Ecto neural progenitor cell (in vitro differentiated cells): ENCODE measurements around the gene APBA3.

ENCODE experiments used
- DNase-seq: peaks from one replicate; pipeline ENCODE4 v3.0.0-alpha.2; 2018; ENCODE audit warnings: low spot score

The APBA3 gene

DNA sequence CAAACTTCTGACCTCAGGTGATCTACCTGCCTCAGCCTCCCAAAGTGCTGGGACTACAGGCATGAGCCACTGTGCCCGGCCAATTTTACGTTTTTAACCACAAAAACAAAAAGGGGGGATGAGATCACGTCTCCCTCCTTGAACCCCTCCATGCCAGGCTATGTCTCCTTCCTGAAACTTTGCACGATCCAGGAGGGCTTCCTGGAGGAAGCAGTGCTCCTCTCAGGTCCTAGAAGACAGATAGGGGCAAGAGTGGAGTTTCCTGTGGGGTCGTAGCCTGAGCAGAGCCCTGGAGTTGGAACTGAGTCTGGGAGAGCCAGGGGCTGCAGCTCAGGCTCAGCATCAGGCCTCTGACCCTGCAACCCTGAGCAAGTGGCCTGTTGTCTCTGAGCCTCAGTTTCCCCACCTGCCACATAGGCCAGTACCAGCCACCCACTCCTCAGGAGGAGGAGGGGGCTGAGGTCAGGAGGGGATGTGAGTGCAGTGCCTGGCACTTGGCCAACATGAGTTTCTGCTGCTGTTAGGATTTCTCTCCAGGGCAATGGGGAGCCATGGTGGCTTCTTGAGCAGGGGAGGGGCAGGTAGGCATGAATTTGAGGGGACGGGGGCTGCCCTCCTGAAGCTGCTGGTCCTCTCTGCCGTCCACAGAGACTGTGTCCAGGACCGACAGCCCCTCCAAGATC, 16.0 kb downstream of the APBA3 start:
- no peak for DNase-seq

DNA sequence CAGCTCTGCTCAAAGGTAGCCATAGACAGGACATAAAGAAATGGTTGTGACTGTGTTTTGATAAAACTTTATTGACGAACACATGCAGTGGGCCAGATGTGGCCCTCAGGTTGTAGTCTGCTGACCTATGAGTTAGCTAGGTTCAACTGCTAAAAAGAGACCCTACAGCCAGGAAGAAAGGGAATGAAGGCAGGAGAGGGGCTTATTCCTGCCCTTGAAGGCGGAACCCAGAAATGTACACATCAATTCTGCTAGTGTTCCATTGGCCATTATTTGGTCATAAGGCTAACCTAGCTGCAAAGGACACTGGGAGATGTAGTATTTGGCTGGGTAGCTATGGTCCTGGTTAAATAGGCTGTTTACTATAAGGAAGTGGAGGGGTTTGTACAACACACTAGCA, 18.0 kb downstream of the APBA3 start:
- DNase-seq = no peak

DNA sequence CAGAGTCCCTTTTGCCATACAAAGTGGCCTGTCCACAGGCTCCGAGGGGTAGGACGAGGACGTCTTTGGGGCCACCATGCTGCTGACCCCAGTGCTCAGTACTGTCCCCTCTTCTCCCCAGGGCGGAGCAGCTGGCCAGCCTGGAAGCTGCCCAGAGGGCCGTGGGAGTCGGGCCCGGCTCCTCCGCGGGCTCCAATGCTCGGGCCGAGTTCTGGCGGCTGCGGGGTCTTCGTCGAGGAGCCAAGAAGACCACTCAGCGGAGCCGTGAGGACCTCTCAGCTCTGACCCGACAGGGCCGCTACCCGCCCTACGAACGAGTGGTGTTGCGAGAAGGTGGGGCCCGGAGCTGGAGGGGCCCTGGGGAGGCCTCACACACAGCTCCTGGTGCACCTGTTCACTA, 21.1 kb downstream of the APBA3 start:
- DNase-seq = no peak

DNA sequence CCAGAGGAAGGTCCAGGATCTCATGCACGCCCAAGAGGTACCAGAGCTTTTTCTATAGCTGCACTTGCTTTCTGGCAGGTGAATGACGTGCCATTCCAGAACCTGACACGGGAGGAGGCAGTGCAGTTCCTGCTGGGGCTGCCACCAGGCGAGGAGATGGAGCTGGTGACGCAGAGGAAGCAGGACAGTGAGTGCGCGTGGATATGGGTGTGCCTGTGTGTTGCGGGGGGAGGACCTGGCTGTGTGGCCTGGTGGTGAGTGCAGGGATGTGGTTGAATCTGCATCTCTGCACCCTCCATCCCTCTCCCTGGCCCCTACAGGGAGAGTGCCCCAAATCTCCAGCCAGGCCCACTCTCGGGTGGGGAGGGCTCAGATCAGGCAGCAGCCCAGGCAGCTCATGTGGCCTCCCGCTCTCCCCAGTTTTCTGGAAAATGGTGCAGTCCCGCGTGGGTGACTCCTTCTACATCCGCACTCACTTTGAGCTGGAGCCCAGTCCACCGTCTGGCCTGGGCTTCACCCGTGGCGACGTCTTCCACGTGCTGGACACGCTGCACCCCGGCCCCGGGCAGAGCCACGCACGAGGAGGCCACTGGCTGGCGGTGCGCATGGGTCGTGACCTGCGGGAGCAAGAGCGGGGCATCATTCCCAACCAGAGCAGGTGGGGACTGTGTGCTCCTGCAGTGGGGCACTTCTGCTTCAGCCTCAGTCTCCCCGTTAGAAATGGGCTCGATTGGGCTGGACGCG, 22.8 kb downstream of the APBA3 start:
- no peak for DNase-seq

DNA sequence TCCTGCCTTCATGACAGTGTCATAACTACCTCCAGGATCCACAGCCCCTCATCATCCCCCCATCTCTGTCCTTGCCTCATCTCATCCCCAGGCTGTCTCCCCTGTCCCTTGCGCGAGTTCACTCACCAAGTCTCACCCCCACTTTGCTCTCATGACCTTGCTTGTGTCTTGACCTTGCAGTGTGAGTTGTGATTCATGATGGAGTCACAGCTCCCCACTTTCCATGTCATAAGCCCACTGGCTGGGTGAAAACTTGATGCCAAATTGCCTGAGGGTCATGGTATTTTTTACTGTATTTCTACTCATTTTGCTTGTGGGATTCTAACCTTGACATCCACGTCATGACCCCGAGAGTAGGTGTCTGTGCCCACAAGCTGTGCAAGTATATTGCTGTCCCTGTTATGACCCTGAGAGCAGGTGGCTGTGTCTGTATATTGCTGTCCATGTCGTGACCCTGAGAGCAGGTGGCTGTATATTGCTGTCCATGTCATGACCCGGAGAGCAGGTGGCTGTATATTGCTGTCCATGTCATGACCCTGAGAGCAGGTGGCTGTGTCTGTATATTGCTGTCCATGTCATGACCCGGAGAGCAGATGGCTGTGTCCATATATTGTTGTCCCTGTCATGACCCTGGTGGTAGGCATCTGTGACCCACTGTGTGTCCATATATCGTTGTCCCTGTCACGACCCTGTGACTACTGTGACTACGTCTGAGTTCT, 23.8 kb downstream of the APBA3 start:
- no peak for DNase-seq

DNA sequence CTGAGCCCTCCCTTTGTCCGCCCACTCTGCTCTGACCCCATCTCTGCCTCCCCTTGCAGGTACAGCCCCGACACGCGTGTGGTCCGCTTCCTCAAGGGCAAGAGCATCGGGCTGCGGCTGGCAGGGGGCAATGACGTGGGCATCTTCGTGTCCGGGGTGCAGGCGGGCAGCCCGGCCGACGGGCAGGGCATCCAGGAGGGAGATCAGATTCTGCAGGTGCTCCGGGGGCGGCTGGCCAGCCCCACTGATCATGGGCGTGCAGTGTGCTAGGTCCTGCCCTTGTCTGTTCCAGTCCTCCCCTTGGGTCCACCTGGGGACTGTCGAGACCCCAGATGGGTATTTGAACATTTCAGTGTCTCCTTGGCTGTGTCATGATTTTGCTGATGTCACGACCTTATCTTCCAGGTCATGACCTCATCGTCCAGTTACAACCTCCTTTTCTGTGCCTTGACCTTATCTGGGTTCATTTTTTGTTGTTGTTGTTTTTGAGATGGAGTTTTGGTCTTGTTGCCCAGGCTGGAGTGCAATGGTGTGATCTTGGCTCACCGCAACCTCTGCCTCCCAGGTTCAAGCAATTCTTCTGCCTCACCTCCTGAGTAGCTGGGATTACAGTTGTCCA, 25.3 kb downstream of the APBA3 start:
- DNase-seq = no peak

DNA sequence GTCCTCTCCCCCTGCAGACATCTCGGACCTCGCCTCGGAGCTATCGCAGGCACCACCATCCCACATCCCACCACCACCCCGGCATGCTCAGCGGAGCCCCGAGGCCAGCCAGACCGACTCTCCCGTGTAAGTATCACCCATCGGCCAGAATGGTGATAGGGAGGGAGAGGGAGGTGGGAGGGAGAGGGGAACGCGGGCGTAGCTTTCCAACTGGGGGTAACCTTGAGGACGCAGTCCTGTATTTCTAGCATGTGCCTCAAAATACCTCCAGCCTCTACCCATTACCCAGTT, 27.2 kb downstream of the APBA3 start:
- no peak for DNase-seq

DNA sequence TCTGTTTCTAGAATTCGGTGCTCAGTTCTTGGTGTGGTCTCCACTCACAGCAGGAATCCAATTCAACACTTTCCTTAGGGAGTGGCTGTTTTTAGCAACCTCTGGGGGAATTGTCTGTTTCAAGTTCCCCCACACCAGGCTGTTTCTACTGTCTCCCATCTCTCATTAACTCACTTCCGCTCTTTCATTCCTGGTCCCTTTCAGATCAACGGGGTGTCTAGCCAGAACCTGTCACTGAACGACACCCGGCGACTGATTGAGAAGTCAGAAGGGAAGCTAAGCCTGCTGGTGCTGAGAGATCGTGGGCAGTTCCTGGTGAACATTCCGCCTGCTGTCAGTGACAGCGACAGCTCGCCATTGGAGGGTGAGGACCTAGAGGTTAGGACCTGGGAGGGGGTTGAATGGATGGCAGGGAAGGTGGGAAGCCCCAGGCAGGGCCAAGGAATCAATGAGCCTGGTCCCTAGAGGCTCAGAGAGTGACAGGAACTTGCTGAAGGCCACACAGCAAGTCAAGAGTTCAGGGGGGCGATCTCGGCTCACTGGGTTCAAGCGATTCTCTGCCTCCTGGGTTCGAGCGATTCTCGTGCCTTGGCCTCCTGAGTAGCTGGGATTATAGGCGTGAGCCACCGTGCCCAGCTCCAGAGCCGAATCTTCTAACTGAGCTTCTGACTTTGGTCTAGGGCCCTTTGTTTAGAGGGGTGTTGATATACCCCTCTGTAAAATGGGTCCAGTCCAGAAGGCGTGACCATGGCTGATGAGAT, 27.8 kb downstream of the APBA3 start:
- no peak for DNase-seq

DNA sequence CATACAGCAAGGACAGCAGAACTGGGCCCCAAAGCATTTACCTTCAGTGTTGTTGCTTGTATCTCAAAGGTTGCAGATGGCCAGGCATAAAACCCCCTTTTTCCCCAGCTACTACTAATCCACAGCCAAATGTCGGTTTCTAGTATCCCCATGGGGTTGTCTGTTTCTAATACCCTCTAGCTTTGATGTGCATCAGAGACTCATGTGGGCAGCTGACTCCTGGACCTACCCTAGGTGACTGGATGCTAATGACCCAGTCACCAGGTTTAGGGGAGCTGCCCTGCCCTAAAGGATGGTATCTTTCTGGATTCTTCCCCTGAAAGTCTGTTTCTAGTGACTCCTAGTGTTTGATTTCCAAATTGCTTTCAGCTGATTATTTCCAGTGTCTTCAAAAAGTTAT, 29.4 kb downstream of the APBA3 start:
- no peak for DNase-seq

DNA sequence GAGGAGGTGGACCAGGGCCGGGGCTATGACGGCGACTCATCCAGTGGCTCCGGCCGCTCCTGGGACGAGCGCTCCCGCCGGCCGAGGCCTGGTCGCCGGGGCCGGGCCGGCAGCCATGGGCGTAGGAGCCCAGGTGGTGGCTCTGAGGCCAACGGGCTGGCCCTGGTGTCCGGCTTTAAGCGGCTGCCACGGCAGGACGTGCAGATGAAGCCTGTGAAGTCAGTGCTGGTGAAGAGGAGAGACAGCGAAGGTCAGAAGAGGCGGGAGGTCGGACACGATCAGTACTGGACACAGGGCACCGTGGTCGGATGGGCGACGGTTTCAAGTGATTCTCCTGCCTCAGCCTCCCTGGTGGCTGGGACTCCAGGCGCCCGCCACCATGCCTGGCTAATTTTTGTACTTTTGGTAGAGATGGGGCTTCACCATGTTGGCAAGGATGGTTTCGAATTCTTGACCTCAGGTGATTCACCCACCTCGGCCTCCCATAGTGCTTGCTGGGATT, 31.0 kb downstream of the APBA3 start:
- no peak for DNase-seq

DNA sequence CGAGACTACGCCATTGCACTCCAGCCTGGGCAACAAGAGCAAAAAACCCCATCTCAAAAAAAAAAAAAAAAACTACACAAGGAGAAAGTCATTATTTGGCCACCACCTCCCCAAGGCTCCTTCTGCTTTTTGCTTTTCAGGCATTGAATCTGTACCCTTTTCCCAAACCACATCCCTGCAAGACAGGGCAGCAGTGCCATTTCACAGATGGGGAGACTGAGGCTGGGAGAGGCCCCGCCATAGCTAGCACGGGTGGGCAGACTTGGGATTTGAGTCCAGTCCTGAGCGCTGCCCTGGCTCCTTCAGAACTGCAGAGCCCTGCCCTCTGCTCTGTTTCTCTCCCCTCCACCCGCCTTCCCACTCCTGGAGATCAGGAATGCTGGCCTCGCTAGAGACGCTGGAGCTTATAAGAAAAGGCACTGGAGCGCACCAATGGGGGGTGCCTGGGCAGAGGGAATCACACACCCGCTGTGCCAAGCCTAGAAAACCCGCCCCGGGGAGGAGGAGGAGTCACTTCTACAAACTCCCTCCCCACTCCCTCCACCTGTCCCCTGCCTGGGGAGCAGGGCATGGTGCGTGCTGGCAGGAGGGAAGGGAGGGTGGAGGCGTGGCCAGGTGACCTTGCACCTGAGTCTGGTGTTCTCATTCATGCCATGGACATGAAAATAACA, 35.7 kb downstream of the APBA3 start:
- DNase-seq = peak; percentile 61

DNA sequence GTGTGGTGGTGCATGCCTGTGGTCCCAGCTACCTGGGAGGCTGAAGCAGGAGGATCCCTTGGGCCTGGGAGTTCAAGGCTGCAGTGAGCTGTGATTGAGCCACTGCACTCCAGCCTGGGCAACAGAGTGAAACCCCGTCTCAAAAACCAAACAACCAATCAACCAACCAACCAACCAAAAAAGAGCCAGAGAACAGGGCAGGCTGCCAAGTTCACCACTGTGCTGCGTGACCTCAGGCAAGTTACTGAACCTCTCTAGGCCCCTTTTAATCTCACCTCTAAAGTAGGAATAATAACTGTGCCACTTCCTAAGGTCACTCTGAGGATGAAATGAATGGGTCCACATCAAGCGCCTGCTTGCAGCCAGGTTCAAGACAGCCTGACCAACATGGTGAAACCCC, 36.4 kb downstream of the APBA3 start:
- DNase-seq = no peak

DNA sequence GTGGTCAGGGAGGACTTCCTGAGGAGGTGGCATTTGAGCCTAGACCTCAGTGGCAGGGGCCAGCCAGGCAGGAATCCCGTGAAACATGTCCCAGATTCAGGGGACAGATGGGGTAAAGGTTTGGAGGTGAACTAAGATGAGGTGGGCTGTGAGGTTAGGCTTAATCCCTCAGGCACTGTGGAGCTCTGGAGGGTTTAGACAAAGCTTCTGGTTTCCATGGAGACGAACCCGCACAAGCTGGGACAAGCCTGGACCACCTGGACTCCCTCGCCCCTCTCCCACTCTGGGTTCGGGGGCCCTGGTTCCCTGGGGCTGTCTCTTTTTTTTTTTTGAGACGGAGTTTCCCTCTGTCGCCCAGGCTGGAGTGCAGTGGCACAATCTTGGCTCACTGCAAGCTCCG, 37.6 kb downstream of the APBA3 start:
- DNase-seq = peak; percentile 64

DNA sequence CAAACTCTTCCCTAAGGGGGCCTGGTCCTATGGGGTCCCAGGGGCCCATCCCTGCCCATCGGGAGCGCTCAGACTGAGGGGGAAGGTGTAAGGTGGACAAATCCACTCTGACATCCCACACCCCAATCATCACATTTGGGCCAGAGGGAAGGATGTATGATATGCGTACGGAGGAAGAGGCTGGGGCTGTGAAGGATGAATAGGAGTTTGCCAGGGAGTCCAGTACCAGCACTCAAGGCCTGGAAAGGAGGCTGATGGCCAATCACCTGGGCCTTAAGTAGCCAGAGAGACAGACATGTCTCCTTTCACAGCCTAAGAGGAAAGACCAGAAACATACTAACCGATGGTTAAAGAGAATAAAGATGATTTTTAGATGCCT, 38.4 kb downstream of the APBA3 start:
- no peak for DNase-seq

DNA sequence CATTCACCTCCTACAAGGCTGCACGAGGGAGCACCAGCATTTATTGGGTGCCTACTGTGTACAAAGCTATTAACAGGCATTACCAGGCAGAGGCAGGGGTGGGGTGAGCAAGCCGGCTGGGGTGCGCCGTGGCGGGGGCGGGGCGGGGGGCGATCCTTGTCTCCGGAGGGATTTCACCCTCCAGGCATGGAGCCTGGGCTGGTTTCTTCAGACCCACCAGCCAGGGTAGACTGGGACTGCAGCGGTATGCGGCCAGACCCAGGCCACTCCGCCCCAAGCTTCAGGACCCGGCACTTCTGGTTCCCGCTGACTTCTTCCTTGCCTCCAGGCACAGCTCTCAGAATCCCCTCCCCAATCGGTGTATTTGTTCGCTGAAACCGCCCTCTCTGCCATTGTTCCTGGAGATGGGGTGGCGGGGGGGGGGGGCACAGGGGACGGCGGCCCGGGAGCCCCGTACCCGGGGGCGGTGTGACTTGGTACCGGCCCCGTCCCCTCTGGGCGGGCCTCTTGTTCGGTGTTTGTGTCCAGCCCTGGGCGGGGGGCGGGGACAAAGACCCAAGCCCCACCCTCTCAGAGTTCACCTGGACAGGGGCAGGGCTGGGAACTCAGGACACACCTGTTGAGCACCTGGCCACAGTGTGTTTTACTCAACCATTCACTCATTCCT, 38.9 kb downstream of the APBA3 start:
- DNase-seq = peak; percentile 73

DNA sequence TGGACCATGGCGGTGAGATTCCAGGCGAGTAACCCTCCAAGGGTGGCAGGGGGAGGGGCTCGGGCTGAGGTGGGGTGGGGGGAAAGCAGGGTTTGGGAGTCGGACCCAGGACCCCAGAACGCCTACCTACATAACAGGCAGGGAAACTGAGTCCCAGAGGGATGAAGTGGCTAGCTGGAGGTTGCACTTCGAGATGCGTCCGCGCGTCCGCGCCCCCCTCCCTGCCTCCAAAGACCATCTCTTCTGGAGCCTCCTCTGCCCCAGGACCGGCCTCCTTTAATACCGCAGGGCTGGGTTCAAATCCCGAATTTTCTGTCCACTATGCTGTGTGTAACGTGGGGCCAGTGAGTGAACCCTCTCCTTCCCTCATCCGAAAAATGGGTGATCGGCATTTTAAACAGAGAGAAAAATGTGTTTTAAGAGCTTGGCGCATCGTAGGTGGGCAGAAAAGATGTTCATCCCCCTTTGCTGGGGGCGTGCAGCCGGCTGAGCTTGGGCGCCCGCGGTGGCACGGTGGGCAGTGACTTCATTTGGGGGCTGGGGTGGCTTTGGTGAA, 39.5 kb downstream of the APBA3 start:
- no peak for DNase-seq

DNA sequence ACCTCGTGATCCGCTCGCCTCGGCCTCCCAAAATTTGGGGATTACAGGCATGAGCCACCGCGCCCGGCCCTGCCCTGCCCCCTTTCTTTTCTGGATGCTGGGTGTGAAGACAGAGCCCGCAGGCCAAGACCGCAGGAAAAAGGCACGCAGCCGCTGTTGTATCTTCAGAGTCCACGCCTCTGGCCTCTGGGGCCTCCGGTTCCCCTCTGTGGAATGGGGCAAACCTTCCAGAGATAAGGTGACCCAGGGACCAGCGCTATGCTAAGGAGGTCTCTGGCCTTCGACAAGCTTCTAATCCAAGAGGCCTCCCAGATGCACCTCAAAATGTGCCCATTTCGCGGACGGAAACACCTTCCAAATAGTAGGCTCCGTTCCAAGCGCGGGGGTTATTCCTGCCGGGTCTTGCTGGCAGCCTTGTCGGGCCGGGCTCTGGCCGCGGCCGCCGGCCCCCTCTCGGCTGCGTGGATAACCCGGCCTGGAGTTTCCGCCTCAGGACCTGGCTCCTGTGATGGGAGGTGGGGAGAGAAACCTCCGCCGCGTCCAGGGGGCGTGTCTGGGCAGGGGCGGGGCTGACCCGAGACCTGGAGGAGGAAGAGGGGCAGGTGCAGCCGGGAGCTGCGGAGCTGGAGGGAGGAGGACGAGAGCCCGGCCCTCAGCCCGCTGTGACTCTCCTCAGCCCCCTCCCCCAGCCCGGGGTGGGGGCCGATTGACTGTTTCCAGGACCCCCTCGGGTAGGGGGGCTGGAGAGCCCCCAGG, 40.2 kb downstream of the APBA3 start:
- DNase-seq = peak; percentile 97

DNA sequence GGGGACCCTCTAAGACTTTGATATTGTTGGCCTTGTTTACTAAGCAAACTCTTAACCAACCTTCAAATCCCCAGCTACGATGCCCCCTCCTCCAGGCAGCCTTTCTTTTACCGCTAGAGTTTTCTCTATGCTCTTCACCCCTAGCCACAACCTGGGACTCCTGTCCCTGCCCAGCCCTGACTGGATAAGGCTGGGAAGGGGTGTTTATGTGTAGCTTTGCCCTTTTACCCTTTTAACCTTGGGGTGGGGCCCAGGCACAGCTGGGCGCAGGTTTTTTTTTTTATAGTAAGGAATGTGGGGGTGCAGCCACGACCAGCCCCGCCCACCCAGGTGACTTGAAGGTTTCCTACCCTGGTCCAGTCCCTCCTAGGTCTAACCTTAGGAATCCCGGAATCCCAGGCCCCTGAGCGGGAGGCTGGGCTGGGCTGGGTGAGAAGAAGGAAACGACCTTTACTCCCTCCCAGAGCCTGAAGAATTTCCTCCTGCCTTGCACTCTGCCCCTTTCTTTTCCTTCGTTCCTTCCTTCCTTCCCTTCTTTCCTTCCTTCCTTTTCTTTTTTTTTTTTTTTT, 41.1 kb downstream of the APBA3 start:
- no peak for DNase-seq

DNA sequence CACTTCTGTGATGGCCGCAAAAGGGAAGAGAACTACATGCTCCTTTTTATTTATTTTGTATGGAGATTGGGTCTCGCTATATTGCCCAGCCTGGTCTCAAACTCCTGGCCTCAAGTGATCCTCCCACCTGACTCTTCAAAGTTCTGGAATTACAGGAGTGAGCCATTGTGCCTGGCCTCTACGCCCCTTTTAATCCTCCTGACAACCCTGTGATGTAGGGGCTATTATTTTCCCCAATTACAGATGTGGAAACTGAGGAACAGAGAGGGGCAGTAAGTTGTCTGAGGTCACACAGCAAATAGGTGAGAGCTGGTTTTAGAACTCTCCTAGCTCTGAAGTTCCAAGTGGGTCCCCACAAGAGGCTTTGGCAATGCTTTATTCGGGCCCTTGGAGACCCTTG, 41.6 kb downstream of the APBA3 start:
- DNase-seq = no peak
